SK-N-SH (cell line): ENCODE results near the gene MYO1F. TPM values are rescaled to one million over a fixed set of nuclear protein-coding genes. Genes with fewer than 3 reads are reported as not detected.

Experiments
- CTCF ChIA-PET: fragments of 300-600, 350-600 bp; formaldehyde crosslinking; extraction: SDS; loops from one replicate; lab custom pipeline; 2021; lab: Yijun Ruan, JAX
- POLR2A ChIA-PET: fragments of 350-600 bp; sonication (Branson Sonifier 250); formaldehyde crosslinking; extraction: SDS; loops from one replicate; lab custom pipeline; 2020; ENCODE audit warnings: antibody characterized with exemption, inconsistent platforms; lab: Yijun Ruan, JAX
- DNase-seq: peaks from one replicate; pipeline ENCODE4 v3.0.0; 2012
- H2AFZ ChIP-seq: fragments of 200-600 bp; sonication (generic); 2 replicates; pipeline ENCODE4 v1.8.1; 2016; ENCODE audit warnings: antibody characterized with exemption, mild to moderate bottlenecking, low read depth
- H3F3A ChIP-seq: fragments of 200-600 bp; sonication (generic); replicated peaks from 2 replicates; pipeline ENCODE3; 2016; ENCODE audit warnings: antibody characterized with exemption, mild to moderate bottlenecking; ENCODE audit not compliant: insufficient read depth
- H3K27ac ChIP-seq, 2 experiments: fragments of 200-500 bp in 1 of 2; fragments of 200-600 bp in 1 of 2; sonication (Bioruptor generic) in 1 of 2; sonication (generic), shearing (Covaris generic) in 1 of 2; 2 replicates each; pipeline versions ENCODE4 v1.5.1 to v1.6.1; 2014 to 2016; ENCODE audit warnings: low read depth in 2 of 2, inconsistent platforms in 1 of 2, low read length in 1 of 2, mild to moderate bottlenecking in 1 of 2, mixed read lengths in 1 of 2
- H3K27me3 ChIP-seq: fragments of 200-600 bp; sonication (generic), shearing (Covaris generic); 2 replicates; pipeline ENCODE4 v1.6.1; 2016; ENCODE audit warnings: mixed run types; ENCODE audit not compliant: insufficient read depth
- H3K36me3 ChIP-seq, 2 experiments: fragments of 200-500 bp in 1 of 2; fragments of 200-600 bp in 1 of 2; sonication (Bioruptor generic) in 1 of 2; sonication (generic) in 1 of 2; replicated peaks in 1 of 2; 2 replicates each; pipeline versions ENCODE3 to v1.5.1; 2014 to 2016; ENCODE audit warnings: low read length in 1 of 2, mild to moderate bottlenecking in 1 of 2; ENCODE audit not compliant: insufficient read depth in 2 of 2, control insufficient read depth in 1 of 2
- H3K4me1 ChIP-seq, 2 experiments: fragments of 200-500 bp in 1 of 2; fragments of 200-600 bp in 1 of 2; sonication (Bioruptor generic) in 1 of 2; sonication (generic), shearing (Covaris generic) in 1 of 2; 2 replicates each; pipeline versions ENCODE4 v1.5.1 to v1.6.1; 2014 to 2016; ENCODE audit warnings: low read depth in 1 of 2, low read length in 1 of 2, mixed run types in 1 of 2; ENCODE audit not compliant: insufficient read depth in 2 of 2, control insufficient read depth in 1 of 2
- H3K4me2 ChIP-seq: fragments of 200-600 bp; sonication (generic), shearing (Covaris generic); 2 replicates; pipeline ENCODE4 v1.6.1; 2017; ENCODE audit warnings: mixed run types
- H3K4me3 ChIP-seq, 2 experiments: fragments of 200-500 bp in 1 of 2; fragments of 200-600 bp in 1 of 2; sonication (Bioruptor generic) in 1 of 2; sonication (generic), shearing (Covaris generic) in 1 of 2; 2 replicates each; pipeline versions ENCODE4 v1.5.1 to v1.8.1; 2014 to 2016; ENCODE audit warnings: low read depth in 2 of 2, inconsistent platforms in 1 of 2, low read length in 1 of 2, mild to moderate bottlenecking in 1 of 2, mixed read lengths in 1 of 2, moderate library complexity in 1 of 2
- H3K79me2 ChIP-seq: fragments of 200-600 bp; sonication (generic); 2 replicates; pipeline ENCODE4 v1.8.1; 2017; ENCODE audit warnings: mild to moderate bottlenecking; ENCODE audit not compliant: insufficient read depth
- H3K9ac ChIP-seq: fragments of 200-600 bp; sonication (generic); 2 replicates; pipeline ENCODE4 v1.6.1; 2017; ENCODE audit warnings: mixed run types
- H3K9me2 ChIP-seq: fragments of 200-600 bp; sonication (generic); 2 replicates; pipeline ENCODE4 v1.6.1; 2017; ENCODE audit warnings: mixed run types
- H3K9me3 ChIP-seq: fragments of 200-600 bp; sonication (generic); 2 replicates; pipeline ENCODE4 v1.6.1; 2017; ENCODE audit warnings: mixed run types, mild to moderate bottlenecking, moderate library complexity
- H4K20me1 ChIP-seq: fragments of 200-600 bp; sonication (generic); 2 replicates; pipeline ENCODE4 v1.6.1; 2017; ENCODE audit warnings: mild to moderate bottlenecking, mixed run types; ENCODE audit not compliant: insufficient read depth
- EZH2phosphoT487 ChIP-seq: fragments of 200-600 bp; sonication (generic); IDR thresholded peaks from 2 replicates; pipeline ENCODE4 v1.6.1; 2017; ENCODE audit warnings: low read depth, mixed run types, mild to moderate bottlenecking, antibody characterized with exemption, moderate library complexity, borderline replicate concordance
- FOSL2 ChIP-seq: IDR thresholded peaks from 2 replicates; pipeline ENCODE4 v1.4.0; 2012; ENCODE audit warnings: low read depth, mild to moderate bottlenecking, moderate library complexity, borderline replicate concordance
- GABPA ChIP-seq: IDR thresholded peaks from 2 replicates; pipeline ENCODE4 v1.4.0; 2012; ENCODE audit warnings: low read depth, mild to moderate bottlenecking
- GATA2 ChIP-seq: sonication (generic); formaldehyde crosslinking; IDR thresholded peaks from 2 replicates; pipeline ENCODE4 v1.5.0; 2020; ENCODE audit warnings: mild to moderate bottlenecking, missing genetic modification reagents
- JUND ChIP-seq: IDR thresholded peaks from 2 replicates; pipeline ENCODE4 v1.4.0; 2012
- NRF1 ChIP-seq: IDR thresholded peaks from 2 replicates; pipeline ENCODE4 v1.6.1; 2012; ENCODE audit warnings: low read depth, mild to moderate bottlenecking, low read length
- RAD21 ChIP-seq: IDR thresholded peaks from 2 replicates; pipeline ENCODE4 v1.6.1; 2012; ENCODE audit warnings: mild to moderate bottlenecking, low read length
- RCOR1 ChIP-seq: fragments of 150-350 bp; IDR thresholded peaks from 2 replicates; pipeline ENCODE4 v1.6.1; 2017; ENCODE audit warnings: antibody characterized with exemption, low read length
- RFX5 ChIP-seq: IDR thresholded peaks from 2 replicates; pipeline ENCODE4 v1.6.1; 2012; ENCODE audit warnings: mild to moderate bottlenecking, improper control_type of control experiment, low read length
- RXRA ChIP-seq: IDR thresholded peaks from 2 replicates; pipeline ENCODE4 v1.4.0; 2012; ENCODE audit warnings: low read depth, mild to moderate bottlenecking, borderline replicate concordance
- SMC3 ChIP-seq: IDR thresholded peaks from 2 replicates; pipeline ENCODE4 v1.6.1; 2012; ENCODE audit warnings: low read depth, low read length, improper control_type of control experiment
- TCF12 ChIP-seq: IDR thresholded peaks from 2 replicates; pipeline ENCODE4 v1.4.0; 2012
- WGBS: methylation state at CpG from one replicate; pipeline ENCODE4 v1.1.6; 2017; ENCODE audit warnings: low lambda C conversion rate; 5-methylcytosine and 5-hydroxymethylcytosine counted together
- polyA plus RNA-seq, 3 experiments: library from polyadenylated mRNA; depleted of rRNA; stranded (reverse); fragments of >200 nt; gene quantifications; 2 replicates each; pipeline ENCODE4 v1.2.3, GENCODE V29; 2012
- TF ChIP-seq, protein P1 (sequence below): IDR thresholded peaks from 2 replicates; pipeline ENCODE4 v1.4.0; 2012; ENCODE audit warnings: low read depth, borderline replicate concordance
- TF ChIP-seq, protein P2 (sequence below): IDR thresholded peaks from 2 replicates; pipeline ENCODE4; 2012
- TF ChIP-seq, protein P3 (sequence below): fragments of 150-350 bp; IDR thresholded peaks from 2 replicates; pipeline ENCODE4 v1.6.1; 2016; ENCODE audit warnings: mild to moderate bottlenecking, low read depth, low read length

Gene MYO1F
- polyA plus RNA-seq, 1 of the 3 experiments (the other 2 are of a cell fraction) = 0.51 TPM

DNA sequence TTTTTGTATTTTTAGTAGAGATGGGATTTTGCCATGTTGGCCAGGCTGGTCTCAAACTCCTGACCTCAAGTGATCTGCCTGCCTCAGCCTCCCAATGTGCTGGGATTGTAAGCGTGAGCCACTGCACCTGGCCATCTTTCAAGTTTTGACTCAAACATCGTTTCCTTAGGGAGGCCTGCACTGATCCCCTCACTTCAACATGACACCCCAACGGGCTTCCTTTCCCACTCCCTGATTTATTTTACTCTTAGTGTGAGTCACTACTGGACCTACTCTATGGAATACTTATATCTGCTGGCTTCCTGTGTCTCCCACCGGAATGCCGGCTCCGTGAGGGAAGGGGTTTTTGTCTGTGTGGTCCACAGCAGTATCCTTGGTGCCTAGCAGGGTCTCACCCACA is 37.8 kb upstream of the MYO1F start:
- H3K4me1 ChIP-seq = no peaks in the 10 kb centered on the region; a peak in 2 of 4 replicates
- 8% methylated on average over 6 of the region's 6 CpGs for WGBS
- no peaks in the 10 kb centered on the region for H3K9me3 ChIP-seq
- H4K20me1 ChIP-seq = no peaks in the 10 kb centered on the region
- ChIA-PET CTCF (interaction anchor here (0.9 to 13.7 kb wide), 5 partner anchors 11 to 39 kb away, joined by 4 to 112 read pairs (median 17); partner anchors contain the start of gene MYO1F), POLR2A (no interaction called here)
- H3K27ac ChIP-seq = no peak overlapping the region
- H3K27me3 ChIP-seq = peaks cover 38% of the 10 kb centered on the region; the same call in 1 of the 2 replicates
- no peak overlapping the region for H3K9ac ChIP-seq
- no peaks in the 10 kb centered on the region for H3K36me3 ChIP-seq
- H3K4me3 ChIP-seq = no peak overlapping the region
- peaks cover 3% of the 10 kb centered on the region for H3F3A ChIP-seq
- DNase-seq = no peak
- no peaks in the 10 kb centered on the region for H3K9me2 ChIP-seq
- no peaks in the 10 kb centered on the region for H3K79me2 ChIP-seq
- H3K4me2 ChIP-seq = no peak overlapping the region
- no peak for TF ChIP-seq RCOR1
- TF ChIP-seq GATA2 (CRISPR knock-in tag) = no peak
- TF ChIP-seq JUND = no peak
- no peak for TF ChIP-seq RXRA
- TF ChIP-seq TCF12 = no peak
- TF ChIP-seq EZH2phosphoT487 = no peak
- TF ChIP-seq, protein P1, sequence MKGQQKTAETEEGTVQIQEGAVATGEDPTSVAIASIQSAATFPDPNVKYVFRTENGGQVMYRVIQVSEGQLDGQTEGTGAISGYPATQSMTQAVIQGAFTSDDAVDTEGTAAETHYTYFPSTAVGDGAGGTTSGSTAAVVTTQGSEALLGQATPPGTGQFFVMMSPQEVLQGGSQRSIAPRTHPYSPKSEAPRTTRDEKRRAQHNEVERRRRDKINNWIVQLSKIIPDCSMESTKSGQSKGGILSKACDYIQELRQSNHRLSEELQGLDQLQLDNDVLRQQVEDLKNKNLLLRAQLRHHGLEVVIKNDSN = no peak
- TF ChIP-seq NRF1 = no peak
- TF ChIP-seq, protein P2, sequence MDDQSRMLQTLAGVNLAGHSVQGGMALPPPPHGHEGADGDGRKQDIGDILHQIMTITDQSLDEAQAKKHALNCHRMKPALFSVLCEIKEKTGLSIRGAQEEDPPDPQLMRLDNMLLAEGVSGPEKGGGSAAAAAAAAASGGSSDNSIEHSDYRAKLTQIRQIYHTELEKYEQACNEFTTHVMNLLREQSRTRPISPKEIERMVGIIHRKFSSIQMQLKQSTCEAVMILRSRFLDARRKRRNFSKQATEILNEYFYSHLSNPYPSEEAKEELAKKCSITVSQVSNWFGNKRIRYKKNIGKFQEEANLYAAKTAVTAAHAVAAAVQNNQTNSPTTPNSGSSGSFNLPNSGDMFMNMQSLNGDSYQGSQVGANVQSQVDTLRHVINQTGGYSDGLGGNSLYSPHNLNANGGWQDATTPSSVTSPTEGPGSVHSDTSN = no peak
- no peak for TF ChIP-seq RAD21
- H2AFZ ChIP-seq = no peak overlapping the region

DNA sequence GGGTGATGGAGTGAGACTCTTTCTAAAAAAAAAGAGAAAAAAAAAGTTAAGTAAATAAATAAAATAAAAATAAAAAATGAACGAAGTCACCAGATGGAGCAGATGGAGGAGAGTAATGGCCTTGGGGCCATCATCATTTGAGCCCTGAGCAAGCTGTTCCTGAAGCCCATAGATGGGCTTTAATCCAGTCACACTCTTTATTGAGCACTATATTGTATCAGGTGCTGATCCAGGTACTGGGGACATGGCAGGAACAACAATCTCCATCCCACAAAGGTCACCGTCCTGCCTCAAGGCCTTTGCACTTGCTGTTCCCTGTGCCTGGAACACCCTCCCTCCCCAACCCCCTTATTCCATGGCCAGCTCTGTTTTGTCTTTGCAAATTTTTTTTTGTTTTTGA is 37.2 kb upstream of the MYO1F start:
- Histone ChIP-seq H3K36me3 (no peaks in the 10 kb centered on the region), H4K20me1 (no peaks in the 10 kb centered on the region), H2AFZ (no peak overlapping the region), H3K79me2 (no peaks in the 10 kb centered on the region), H3K4me1 (no peaks in the 10 kb centered on the region; a peak in 2 of 4 replicates), H3K9me3 (no peaks in the 10 kb centered on the region), H3K27me3 (peaks cover 33% of the 10 kb centered on the region; the same call in 1 of the 2 replicates), H3K9me2 (no peaks in the 10 kb centered on the region), H3K27ac (no peak overlapping the region)
- CTCF ChIA-PET = interaction anchor here (3.2 to 13.7 kb wide), 2 partner anchors 20 to 35 kb away, joined by 22 to 112 read pairs; partner anchors contain the start of gene MYO1F
- TF ChIP-seq GABPA = no peak
- no peak for TF ChIP-seq RCOR1
- TF ChIP-seq SMC3 = no peak
- TF ChIP-seq, protein P3, sequence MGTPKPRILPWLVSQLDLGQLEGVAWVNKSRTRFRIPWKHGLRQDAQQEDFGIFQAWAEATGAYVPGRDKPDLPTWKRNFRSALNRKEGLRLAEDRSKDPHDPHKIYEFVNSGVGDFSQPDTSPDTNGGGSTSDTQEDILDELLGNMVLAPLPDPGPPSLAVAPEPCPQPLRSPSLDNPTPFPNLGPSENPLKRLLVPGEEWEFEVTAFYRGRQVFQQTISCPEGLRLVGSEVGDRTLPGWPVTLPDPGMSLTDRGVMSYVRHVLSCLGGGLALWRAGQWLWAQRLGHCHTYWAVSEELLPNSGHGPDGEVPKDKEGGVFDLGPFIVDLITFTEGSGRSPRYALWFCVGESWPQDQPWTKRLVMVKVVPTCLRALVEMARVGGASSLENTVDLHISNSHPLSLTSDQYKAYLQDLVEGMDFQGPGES = no peak
- TF ChIP-seq FOSL2 = no peak
- no peak for TF ChIP-seq RXRA
- TF ChIP-seq RFX5 = no peak
- TF ChIP-seq, all 33 proteins: peak for 0
- WGBS = 9% methylated on average over 2 of the region's 2 CpGs
- no peak for DNase-seq
- Histone ChIP-seq H3K4me2 (no peak overlapping the region), H3K9ac (no peak overlapping the region), H3F3A (peaks cover 2% of the 10 kb centered on the region), H3K4me3 (no peak overlapping the region)
- POLR2A ChIA-PET = interaction anchor here (0.6 kb wide), 1 partner anchor 717 kb away, joined by 3 read pairs; no protein-coding TSS in a partner anchor
